GM04504 (cell line): Measurements from ENCODE around the gene CBLN1.
"Not testable (repeated sequence)": the region's sequence is repeated elsewhere in the genome, so short reads cannot be mapped to it uniquely, and the experiment has no call there.

Experiments used
- DNase-seq: peaks from one replicate; pipeline ENCODE4 v3.0.0-alpha.2; 2012; ENCODE audit warnings: low read depth

The CBLN1 gene

DNA sequence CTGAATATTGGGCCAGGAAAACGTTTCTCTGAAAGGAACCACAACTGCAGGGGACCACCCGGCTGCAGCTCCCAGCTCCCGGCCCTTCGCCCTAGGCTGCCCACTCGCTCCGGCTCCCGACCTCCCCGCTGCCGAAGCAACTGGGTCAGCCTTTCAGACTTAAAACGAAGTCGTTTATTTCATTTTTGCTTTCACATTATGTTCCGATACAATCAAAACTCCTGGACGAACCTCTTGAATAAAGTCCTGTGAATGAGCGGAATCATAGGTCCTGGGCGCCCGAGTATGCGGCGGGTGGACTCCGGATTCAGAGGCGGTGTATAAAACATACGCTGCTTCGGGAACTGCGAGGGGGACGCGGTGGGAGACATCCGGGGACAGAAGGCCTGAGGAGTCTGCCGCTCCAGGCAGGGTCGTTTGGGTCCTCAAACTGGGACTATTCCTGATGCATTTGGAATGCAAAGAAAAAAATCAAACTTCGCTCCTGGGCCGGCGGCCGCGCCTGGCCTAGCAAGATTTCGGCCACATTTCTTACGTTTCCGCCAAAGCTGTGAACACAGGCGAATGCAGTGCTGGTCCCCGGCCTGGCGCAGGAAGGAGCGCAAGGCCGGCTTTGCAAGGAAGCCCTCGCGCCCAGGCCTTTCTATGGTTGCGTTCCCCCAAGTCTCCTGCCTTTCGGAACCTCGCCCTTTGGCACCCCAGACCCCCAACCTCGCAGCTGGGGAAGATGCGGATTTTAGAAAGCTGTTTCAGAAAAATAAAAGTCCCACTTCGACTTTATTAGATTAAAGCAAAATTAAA lies 3.7 kb downstream of the CBLN1 start:
- DNase-seq: no peak

DNA sequence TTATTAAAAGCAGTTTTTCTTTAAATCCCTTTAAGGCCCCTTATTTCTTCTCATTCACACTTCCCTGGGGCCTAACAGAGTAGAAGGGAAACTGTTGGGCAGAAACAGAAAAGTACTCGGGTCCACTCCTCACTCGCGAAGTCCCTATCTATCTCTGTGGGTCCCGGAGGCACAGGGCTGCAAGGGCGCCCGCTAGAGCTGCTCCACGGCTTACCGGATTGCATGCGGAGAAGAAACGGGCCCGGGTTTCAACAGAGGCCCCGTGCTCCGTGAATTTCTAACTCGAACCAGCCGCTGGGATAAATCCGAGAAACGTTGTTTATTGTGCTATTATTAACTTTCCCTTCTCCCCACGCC lies 4.3 kb downstream of the CBLN1 start:
- DNase-seq: no peak

DNA sequence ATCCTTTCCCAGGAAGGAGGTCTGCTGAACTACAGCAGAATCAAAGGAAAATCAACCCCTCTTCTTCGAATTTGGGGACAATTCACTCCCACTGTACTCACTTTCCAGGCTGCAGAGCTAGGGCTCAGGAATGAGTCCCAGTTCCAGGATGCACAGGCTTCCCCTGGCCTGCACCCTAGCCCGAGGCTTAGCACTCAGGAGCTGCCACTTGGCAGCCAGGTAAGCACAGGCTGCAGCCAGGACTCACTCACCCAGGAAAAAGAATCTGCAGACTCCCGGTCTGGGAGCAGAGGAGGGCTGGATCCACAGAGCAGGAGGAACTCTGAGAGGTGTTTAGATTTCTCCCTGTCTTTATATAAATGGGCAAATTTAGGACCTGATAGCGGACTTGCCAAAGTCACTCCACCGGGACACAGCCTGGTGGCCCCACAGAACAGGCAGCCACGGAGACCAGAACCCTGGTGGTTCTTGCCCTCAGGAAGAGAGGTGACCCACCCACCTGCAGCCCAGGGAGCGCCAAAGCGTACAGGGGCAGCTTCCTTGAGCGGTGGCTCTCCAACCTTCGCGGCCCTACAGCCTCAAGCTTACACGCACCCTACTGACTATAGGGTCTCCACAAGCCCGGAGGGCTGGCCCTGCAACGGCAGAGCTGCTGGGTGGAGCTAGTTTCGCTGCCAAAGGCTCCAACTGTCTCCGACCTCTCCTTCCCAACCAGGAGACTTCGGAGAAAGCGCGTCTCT lies 4.8 kb downstream of the CBLN1 start:
- no peak for DNase-seq

DNA sequence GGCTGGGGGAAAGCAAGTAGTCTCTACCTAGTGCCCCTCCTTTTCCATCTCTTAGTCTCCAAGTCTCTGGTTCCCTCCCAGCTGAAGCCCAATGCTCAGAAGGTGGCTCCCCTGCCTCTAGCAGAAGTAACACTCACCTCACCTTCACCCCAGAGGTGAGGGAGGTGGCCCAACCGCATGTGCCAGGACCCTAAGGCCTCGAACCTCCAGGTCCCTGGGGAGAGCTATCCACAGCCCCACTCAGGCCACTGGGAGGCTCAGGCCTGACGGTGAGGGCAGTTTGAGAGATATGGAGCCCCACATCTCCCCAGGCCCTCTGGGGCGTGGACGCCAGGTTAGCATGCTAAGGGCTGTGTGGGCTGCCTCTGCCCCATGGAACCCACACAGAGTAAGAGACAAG lies 5.8 kb downstream of the CBLN1 start:
- DNase-seq: no peak

DNA sequence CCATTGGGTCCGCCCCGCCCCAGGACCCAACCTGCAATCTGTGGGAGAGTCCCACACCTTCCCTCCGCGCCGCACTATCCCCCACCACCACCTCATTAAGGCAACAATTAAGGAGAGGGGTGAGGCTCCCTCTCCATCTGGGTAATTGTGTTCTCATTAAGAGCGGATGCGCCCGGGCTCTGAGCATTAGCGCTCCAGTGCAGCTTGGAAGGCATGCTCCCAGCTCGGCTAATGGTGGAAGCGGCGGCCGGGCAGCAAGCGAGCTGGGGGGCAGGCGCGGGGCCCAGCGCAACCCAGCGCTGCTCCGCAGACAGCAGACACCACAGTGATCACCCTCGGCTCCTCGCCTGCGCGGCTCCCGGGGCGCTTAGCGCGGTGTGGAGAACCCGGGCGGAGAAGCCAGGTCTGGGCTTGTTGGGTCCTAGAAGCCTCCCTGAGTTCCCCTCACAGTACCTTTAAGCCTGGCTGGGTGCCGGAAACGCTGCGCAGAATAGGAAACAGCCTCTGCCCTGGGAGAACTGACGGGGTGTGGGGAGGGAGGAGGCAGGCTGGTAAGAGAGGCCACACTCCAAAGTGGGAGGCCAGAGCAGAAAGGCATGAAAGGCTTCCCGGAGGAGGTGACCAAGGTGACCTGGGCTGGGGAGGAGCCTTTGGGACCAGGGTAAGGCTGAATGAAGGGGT lies 6.4 kb downstream of the CBLN1 start:
- DNase-seq: no peak

DNA sequence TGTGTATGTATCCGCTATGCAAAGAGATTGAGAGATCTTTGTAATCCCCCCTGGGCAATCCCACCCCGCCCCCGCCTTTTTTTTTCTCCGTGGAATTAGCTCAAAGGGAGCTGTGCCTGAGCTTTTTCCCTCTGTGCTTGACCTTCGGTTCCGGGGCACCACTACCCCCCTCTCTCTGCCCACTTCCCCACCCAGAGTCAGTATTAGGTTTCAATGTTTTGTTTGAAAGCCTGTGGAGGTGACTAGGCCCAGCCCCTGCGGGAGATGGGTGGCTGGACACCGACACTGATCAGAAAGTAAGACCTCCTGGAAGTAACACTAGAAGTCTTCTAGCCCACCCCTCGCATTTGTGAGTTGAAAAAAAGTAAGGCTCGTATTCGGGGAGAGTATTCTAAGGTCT lies 7.0 kb downstream of the CBLN1 start:
- DNase-seq: no peak

DNA sequence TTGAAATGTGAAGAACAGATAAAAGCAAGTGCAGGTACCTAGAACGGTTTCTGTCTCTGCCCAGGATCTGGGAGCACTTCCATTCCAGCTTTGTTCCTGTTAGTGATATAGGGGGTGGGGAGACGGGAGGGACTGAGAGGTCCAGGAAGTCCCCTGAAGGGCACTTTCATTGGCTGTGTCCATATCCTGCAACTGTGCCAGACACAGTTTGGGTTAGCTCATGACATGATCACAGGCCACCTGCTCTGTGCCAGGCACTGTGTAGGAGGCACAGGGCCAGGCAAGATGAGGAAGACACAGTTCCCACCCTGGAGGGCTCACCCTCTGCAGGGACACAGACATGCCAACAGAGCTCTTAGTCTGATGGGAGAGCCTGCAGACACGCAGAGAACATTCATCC lies 7.9 kb downstream of the CBLN1 start:
- no peak for DNase-seq

DNA sequence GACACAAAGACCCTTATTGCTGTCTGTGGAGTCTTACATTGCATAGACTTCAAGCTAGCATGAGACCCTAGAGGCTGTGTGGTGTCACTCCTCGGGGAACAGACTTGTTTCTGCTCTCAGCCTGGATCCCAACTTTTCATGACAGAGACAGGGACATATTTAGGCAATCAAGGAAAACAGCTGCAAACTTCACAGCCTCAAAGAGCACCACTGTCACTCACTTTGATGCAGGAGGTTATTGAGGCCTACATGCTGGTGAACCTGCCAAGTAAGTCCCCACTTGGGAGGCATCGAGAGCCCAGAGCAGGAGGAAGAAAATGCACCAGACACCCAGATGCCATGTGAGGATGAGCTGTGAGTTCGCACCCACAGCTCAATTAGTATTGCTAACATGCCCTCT lies 10.3 kb downstream of the CBLN1 start:
- no peak for DNase-seq

DNA sequence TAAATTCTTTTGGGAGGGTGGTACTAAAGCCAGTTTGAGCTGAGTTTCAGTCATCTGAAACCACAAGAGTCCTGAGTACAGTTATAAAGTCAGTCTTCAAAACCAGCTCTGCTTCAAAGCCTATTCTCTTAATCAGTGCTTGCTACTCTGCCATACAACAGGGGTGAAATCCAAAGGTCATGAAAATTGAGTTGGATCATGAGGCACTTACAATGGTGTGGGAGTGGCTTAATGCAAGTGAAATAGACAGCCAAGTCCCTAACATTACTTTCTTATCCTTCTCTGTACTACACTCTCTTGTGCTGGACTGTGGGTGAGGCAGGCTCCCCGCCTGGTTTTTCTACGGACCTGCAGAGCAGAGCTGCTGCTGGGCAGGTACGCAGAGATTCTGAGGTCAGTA lies 12.4 kb downstream of the CBLN1 start:
- no peak for DNase-seq

DNA sequence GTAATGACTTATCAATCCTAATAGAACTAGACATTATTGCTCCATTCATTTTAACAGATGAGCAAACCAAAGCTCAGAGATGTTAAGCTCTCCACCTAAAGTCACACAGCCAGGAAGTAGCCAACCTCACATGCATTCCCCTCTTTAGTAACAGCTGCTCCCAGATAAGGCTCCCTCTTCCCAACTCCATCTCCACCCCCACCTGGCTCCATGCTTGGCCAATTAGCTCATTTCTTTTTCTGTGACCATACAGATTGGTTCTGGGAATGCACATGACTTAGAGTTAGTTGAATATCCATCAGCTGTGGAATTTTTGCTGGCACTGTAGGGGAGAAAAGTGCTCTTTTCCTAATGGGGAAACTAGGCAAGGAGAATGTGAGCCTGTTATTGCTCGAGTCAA lies 13.0 kb downstream of the CBLN1 start:
- DNase-seq: no peak

DNA sequence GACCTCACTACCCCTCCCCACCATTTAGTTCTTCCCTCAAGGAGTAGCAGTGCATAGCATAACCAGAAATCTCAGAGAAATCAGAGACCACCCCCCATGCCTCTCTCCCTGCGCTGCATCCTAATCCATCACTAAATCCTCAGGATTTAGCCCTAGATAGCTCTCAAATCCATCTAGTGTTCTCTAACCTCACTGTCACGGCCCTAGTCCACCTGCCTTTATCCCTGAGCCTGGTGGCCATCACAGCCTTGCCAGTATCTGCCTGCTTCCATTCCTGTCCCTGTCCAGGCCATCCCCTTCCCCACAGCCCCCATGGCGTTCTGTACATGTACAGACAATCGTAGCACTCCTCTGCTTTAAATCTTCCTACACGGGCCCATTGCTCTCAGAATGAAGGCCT lies 19.1 kb downstream of the CBLN1 start:
- no peak for DNase-seq

DNA sequence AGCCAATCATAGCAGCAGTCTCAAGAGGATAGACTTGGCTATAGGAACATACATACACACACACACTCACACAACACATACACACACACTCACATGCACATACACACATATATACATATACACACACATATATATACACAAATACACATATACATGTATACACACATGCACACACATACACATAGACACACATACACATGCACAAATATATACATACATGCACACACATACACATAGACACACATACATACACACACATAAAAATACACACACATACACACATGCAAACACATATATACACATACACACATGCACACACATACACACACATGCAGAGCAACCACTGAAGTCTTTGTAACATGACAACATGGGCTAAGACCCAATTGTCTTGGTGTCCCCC lies 19.7 kb downstream of the CBLN1 start:
- no peak for DNase-seq

DNA sequence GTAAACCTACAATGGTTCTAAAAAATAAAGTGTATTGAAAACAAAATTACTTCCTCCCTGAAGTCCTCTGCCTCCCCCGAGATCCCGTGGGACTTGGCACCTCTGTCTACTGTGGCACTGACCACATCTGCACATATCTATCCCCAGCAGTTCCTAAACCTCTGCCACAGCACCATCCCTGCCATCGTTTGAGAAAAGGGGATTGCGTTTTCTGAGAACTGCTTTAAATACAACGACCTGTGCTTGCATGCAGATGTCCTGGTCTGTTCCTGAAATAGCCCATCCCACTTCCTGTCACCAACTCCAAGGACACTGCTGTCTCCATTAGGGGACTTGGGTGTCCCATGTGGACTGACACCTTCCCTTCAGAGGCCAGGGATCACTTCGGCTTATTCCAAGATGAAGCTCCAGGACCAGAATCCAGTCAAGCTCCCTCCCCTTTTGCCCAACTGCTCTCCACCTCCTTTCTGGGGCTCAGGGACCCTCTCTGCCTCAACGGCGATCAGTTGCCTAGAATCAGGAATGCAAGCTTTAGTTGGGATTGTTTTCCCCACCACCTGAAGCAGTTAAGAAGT lies 20.6 kb downstream of the CBLN1 start:
- no peak for DNase-seq

DNA sequence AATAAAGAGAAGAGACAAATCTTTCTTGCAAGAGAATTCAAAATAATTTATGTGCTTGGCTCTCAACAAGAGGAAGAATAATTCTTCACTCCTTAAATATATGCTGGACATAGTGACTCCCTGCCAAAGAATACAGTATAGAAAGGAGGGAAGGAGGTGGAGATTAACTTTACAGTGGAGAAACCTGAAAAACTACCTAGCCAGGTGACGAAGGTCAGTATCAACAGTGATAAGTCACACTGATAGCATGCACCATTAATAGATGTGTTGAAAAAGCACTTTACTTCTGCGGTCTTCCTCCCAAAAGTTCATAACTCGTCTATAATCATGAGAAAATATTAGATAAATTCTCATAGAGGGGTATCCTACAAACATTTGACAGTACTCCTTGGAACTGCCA lies 21.4 kb downstream of the CBLN1 start:
- DNase-seq: no peak

DNA sequence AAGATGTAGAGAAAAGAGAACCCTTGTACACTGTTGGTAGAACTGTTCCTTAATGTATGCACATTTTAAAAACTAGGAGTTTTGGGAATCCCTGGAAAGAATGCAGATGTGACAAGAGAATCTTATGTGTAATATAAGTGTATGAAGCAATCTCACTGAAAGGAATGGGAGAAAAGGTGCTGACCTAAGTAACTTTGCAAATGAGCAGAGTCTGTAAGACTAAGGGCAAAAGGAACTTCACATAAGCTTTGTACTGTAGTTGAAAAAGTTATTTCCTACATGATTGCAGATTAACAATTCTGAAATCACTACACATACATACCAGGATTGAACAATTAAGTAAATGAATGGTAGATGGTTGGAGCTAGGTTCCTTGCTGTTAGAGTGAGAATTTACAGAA lies 22.3 kb downstream of the CBLN1 start:
- no peak for DNase-seq

DNA sequence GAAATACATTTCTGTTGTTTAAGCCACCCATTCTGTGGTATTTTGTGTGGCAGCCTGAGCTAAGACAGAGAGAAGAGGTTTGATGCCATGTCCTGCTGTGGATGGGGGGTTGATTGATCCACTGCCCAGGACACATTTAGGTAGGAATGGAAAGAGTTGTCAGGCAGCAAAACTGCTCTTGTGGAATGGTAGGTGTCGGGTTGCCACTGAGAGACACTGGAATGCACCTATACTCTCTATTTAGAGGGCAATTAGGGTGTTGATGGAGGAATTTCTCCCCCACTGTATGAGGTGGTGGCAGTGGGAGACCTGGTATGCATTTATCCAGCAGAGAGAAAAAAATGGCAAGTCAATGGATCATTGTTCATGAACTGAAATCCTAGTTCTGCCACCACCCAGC lies 30.9 kb downstream of the CBLN1 start:
- DNase-seq: no peak

DNA sequence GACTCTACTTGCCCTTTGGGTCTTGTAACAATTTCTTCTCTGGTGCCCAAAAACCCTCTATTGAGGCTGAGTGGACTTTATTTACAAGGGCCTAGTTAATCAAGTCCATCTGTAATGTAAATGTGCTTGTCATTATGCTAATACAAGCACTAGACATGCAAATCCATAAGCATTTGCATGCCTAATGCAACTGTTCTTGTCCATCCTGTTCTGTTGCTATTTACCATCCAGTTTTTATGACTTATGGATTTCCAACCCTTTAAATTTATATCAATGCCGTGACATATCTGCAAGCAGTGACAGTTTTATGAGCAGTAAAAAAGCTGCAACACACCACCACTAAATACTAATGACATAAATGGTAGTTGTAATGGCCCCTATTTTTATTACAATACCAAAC lies 33.4 kb downstream of the CBLN1 start:
- DNase-seq: no peak

DNA sequence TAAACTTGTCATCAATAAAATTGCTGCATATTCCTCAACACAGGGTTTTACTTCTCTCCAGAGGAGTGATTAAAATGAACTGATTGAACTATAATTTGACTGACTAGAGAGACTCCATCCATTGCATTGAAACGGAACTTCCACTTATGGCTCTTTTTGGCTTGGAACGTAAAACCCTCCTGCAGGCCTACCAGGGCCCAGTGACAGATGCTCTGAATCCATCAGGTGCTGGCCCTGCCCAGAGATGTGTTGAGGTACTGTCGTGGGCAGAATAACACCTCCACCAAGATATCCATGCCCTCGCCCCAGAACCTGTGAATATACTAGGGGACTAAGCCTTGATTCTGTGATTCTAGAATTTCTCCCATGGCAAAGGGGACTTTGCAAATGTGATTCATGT lies 45.4 kb downstream of the CBLN1 start:
- no peak for DNase-seq

DNA sequence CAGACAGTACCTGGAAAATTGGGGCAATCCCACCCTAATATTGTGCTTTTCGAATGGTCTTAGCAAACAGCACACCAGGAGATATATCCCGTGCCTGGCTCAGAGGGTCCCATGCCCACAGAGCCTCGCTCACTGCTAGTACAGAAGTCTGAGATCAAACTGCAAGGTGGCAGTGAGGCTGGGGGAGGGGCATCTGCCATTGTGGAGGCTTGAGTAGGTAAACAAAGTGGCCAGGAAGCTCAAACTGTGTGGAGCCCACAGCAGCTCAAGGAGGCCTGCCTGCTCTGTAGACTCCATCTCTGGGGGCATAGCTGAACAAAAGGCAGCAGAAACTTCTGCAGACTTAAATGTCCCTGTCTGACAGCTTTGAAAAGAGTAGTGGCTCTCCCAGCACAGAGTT lies 53.3 kb downstream of the CBLN1 start:
- not testable (repeated sequence) for DNase-seq
